SU-DHL-6 (cell line): Measurements from ENCODE around the gene MCOLN1.

ENCODE experiments used
- H2AFZ ChIP-seq: fragments of 200-600 bp; sonication (generic); 2 replicates; pipeline ENCODE4 v1.6.1; 2014; ENCODE audit warnings: low read depth, mild to moderate bottlenecking, moderate library complexity, mixed read lengths, antibody characterized with exemption, low read length; ENCODE audit not compliant: severe bottlenecking
- H3F3A ChIP-seq: fragments of 200-600 bp; shearing (Covaris generic); 2 replicates; pipeline ENCODE4 v1.6.0; 2016; ENCODE audit warnings: antibody characterized with exemption, mild to moderate bottlenecking; ENCODE audit not compliant: insufficient read depth
- H3K27ac ChIP-seq: fragments of 200-600 bp; sonication (generic); 2 replicates; pipeline ENCODE4 v1.5.1; 2016; ENCODE audit warnings: low read depth, mild to moderate bottlenecking, low read length, moderate library complexity, mixed read lengths
- H3K27me3 ChIP-seq: fragments of 200-600 bp; sonication (generic), shearing (Covaris generic); 2 replicates; pipeline ENCODE4 v1.6.0; 2014; ENCODE audit warnings: mild to moderate bottlenecking, low read length
- H3K36me3 ChIP-seq: fragments of 200-600 bp; sonication (generic); 2 replicates; pipeline ENCODE4 v1.6.1; 2014; ENCODE audit warnings: mild to moderate bottlenecking, low read length, mixed read lengths
- H3K4me2 ChIP-seq: fragments of 300-600, 200-600 bp; shearing (Covaris generic), sonication (generic); 2 replicates; pipeline ENCODE4 v1.6.0; 2014; ENCODE audit warnings: low read length, low read depth, mild to moderate bottlenecking; ENCODE audit not compliant: poor library complexity, severe bottlenecking
- H3K4me3 ChIP-seq: fragments of 200-600 bp; sonication (generic); 2 replicates; pipeline ENCODE4 v1.5.1; 2014; ENCODE audit warnings: antibody characterized with exemption, low read length, mild to moderate bottlenecking, mixed read lengths; ENCODE audit not compliant: insufficient read depth, poor library complexity, severe bottlenecking
- H3K79me2 ChIP-seq: fragments of 200-600 bp; sonication (generic); 2 replicates; pipeline ENCODE4 v1.6.1; 2014; ENCODE audit warnings: mild to moderate bottlenecking, low read length, moderate library complexity; ENCODE audit not compliant: insufficient read depth
- H3K9ac ChIP-seq: fragments of 200-600 bp; sonication (generic); 2 replicates; pipeline ENCODE4 v1.7.0; 2014; ENCODE audit warnings: mild to moderate bottlenecking, low read length
- H3K9me2 ChIP-seq: fragments of 200-600 bp; sonication (generic); replicated peaks from 2 replicates; pipeline ENCODE4 v1.6.1; 2014; ENCODE audit warnings: low read length; ENCODE audit not compliant: insufficient read depth
- H3K9me3 ChIP-seq: fragments of 200-600 bp; sonication (generic); 2 replicates; pipeline ENCODE4 v1.6.1; 2014; ENCODE audit warnings: low read length, mixed read lengths; ENCODE audit not compliant: insufficient read depth
- H4K20me1 ChIP-seq: fragments of 200-600 bp; sonication (generic); 2 replicates; pipeline ENCODE4 v1.6.1; 2014; ENCODE audit warnings: low read depth, mild to moderate bottlenecking, antibody characterized with exemption, low read length, moderate library complexity, mixed read lengths
- CTCF ChIP-seq: fragments of 200-600 bp; sonication (generic); IDR thresholded peaks from one replicate; pipeline ENCODE4 v1.5.1; 2017; ENCODE audit warnings: antibody characterized with exemption, mild to moderate bottlenecking, low read length, moderate library complexity; ENCODE audit not compliant: insufficient read depth, poor library complexity, severe bottlenecking
- EZH2phosphoT487 ChIP-seq: fragments of 200-600 bp; sonication (generic), shearing (Covaris generic); conservative IDR thresholded peaks from 2 replicates; pipeline ENCODE4 v1.6.1; 2018; ENCODE audit warnings: mild to moderate bottlenecking, antibody characterized with exemption, low read length, moderate library complexity, mixed read lengths

The MCOLN1 gene

GRCh38 chr19:7559102-7559501 lies 36.7 kb downstream of the MCOLN1 start:
- no peak overlapping the region for H2AFZ ChIP-seq
- no peak overlapping the region for H3K4me2 ChIP-seq
- H3K36me3 ChIP-seq = 0 out of 2 replicates have a peak, but pooled peaks cover 2% of the 10 kb centered on the region
- no peaks in the 10 kb centered on the region for H3K9me2 ChIP-seq
- TF ChIP-seq CTCF (no peak), EZH2phosphoT487 (no peak)
- H3K79me2 ChIP-seq = no peaks in the 10 kb centered on the region
- no peak overlapping the region for H3K9ac ChIP-seq
- no peaks in the 10 kb centered on the region for H3F3A ChIP-seq
- H3K9me3 ChIP-seq = no peaks in the 10 kb centered on the region
- H3K27me3 ChIP-seq = no peaks in the 10 kb centered on the region
- H4K20me1 ChIP-seq = no peaks in the 10 kb centered on the region
- H3K27ac ChIP-seq = no peak overlapping the region
- H3K4me3 ChIP-seq = no peak overlapping the region

GRCh38 chr19:7560255-7560654 lies 37.8 kb downstream of the MCOLN1 start:
- Histone ChIP-seq H4K20me1 (no peaks in the 10 kb centered on the region), H3K9me3 (no peaks in the 10 kb centered on the region)

GRCh38 chr19:7561325-7561724 lies 38.9 kb downstream of the MCOLN1 start:
- no peaks in the 10 kb centered on the region for H3K27me3 ChIP-seq
- no peaks in the 10 kb centered on the region for H3K9me3 ChIP-seq
- H3K9me2 ChIP-seq = no peaks in the 10 kb centered on the region
- H3K9ac ChIP-seq = no peak overlapping the region
- no peak overlapping the region for H3K27ac ChIP-seq
- no peak overlapping the region for H3K4me3 ChIP-seq
- no peaks in the 10 kb centered on the region for H4K20me1 ChIP-seq
- TF ChIP-seq CTCF (no peak), EZH2phosphoT487 (no peak)
- no peaks in the 10 kb centered on the region for H3F3A ChIP-seq
- H3K4me2 ChIP-seq = no peak overlapping the region
- no peaks in the 10 kb centered on the region for H3K79me2 ChIP-seq
- 0 out of 2 replicates have a peak, but pooled peaks cover 2% of the 10 kb centered on the region for H3K36me3 ChIP-seq
- H2AFZ ChIP-seq = no peak overlapping the region

More at GRCh38 chr19:7560255-7560654, 37.8 kb downstream of the MCOLN1 start:
- no peak overlapping the region for H3K4me2 ChIP-seq
- H3K27ac ChIP-seq = no peak overlapping the region
- H3K4me3 ChIP-seq = no peak overlapping the region
- no peaks in the 10 kb centered on the region for H3K27me3 ChIP-seq
- no peak overlapping the region for H2AFZ ChIP-seq
- no peak overlapping the region for H3K9ac ChIP-seq
- no peaks in the 10 kb centered on the region for H3K9me2 ChIP-seq
- H3F3A ChIP-seq = no peaks in the 10 kb centered on the region
- no peaks in the 10 kb centered on the region for H3K79me2 ChIP-seq
- no peak for TF ChIP-seq CTCF
- no peak for TF ChIP-seq EZH2phosphoT487
- 0 out of 2 replicates have a peak, but pooled peaks cover 2% of the 10 kb centered on the region for H3K36me3 ChIP-seq
